Eye (tissue), 1 donor: ENCODE data around the gene ATP10B.
"Not testable (repeated sequence)": the region's sequence is repeated elsewhere in the genome, so short reads cannot be mapped to it uniquely, and the experiment has no call there.

Experiments
- DNase-seq: peaks from one replicate; pipeline ENCODE4 v3.0.0-alpha.2; 2015

Gene ATP10B

DNA sequence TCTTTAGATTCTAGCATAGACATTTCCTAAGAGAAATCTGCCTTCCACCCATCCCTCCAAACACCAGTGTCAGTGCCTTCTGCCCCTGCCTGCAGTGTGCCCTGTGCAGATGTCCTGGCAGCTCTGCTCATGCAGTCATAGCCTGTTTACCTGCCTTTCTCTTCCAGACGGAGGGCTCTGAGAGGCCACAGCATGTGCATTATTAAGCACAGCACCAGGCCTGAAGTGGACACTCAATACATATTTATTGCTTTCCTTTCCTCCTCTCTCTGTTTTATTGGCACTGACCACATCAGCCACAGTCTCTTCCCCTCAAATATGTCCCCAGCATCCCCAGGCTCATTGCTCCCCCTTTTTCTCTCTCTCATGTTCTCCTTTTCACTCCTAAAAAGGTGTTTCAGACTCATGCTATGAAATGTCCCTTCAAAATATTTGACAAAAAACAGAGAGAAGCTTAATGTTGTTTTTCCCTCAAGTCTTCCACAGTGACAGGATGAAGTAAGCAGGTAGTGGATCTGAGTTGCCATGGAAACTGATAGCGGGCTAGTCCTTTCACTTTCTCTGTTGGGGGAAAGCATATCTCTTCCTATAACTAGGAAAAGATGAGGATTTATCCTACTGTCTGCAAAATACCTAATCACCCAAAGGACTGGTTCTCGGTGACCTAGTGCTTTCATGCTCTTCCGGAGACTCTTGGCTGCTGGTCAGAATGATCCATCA is 100.9 kb downstream of the ATP10B start:
- no peak for DNase-seq

DNA sequence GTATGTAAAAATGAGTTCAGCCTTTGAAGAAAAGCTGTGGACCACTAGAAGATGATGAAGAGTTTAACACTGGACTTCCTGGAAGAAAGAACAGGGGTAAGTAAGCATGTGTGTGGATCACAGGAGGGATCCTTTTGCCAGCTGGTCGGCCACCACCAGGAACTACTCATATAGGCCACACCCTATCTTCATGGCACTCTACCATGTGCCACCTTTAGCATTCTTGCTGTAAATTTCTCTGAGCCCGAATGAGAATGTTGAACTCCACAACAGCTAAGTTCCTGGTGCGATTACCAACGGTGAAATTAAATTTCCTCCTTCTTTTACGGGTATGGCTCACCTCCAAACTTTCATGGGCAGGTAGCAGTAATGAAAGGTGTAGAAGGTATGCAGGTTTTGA is 102.3 kb downstream of the ATP10B start:
- DNase-seq, result no peak

DNA sequence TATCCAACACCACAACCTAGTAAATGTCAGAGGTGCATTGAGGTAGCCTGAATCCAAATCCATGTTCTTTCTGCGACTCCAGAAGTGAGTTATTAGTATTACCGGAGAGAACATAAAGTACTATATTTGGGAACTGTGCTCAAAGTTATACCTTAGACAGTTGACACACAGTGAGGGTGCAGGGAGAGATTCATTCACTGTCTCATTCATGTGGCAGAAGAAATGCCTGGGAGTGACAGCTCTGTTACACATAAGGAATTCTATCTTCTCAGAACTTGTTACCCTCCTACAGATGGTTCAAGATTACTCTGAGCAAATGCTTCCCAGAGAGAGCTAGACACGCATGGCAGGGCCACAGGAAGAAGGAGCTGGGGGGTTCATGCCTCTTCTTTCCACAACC is 103.0 kb downstream of the ATP10B start:
- no peak for DNase-seq

DNA sequence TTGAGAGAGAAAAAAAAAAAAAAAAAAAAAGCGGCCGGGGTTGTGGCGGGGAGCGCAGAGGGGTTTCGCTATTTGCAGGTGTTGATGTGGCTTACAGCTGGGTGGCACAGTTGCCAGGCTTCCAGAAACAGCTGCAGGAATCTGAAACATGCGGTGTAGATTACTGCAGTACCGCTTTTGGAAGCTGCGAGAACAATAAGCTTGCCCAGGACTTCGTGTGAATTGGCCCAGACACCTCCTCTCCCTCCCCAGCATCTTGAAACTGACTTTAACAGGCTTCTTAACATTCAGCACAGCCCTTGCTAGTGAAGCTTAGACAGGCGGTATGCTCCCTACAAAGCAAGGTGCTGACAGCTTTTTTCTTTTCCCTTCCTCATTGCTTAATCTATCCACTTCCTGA is 104.0 kb downstream of the ATP10B start:
- DNase-seq, result peak; percentile 36

DNA sequence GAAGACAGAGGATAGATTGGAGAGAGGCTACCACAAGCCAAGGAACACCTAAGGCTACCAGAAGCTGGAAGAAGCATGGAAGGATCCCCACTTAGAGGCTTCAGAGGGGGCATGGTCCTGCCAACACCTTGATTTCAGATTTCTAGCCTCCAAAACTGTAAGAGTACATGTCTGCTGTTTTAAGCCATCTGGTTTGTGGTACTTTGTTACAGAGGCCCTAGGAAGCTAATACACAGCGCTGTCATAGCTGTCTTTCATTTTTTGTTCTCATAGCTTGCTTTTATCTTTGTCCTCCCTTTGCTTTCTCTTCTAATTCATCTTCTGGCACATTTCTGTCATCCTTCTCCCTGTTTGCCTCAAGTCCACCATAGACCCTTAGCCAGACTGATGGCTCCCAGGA is 104.5 kb downstream of the ATP10B start:
- DNase-seq, result no peak

DNA sequence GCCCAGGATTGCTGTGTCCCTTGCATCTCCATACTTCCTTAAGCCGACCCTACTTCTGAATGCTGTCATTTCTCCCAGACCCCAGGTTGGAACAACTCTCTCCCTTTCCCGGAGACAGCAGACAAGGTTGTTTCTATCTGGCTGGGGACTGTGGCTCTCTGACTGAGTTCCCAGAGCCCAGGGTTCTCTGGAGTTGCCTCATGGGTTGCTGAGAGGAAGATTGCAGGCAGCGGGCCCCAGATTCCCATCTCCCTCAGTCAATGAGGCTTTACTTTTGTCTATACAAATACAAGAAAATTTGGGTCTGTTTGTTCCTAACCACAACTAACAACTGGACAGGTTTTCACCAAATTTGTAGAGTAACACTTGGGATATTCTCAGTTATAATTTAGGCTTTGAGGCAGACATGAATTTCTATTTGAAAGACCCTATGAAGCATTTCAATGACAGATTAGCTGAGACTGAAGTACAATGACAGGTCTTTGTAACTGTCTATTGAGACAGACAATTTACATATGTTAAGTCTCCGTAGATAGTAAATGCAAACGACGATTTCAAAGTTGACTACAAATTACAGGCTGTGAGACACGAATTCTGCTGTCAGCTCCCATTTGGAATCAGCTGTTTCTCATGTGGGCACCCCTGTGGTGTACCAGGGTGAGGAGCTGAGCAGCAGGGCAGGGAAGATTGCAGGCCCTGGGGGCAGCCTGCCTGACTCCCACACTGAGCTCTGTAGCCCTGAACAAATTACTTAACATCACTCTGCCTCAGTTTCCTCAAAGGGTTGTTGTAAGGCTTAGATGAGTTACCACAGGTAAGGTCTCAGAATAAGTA is 107.5 kb downstream of the ATP10B start:
- no peak for DNase-seq

DNA sequence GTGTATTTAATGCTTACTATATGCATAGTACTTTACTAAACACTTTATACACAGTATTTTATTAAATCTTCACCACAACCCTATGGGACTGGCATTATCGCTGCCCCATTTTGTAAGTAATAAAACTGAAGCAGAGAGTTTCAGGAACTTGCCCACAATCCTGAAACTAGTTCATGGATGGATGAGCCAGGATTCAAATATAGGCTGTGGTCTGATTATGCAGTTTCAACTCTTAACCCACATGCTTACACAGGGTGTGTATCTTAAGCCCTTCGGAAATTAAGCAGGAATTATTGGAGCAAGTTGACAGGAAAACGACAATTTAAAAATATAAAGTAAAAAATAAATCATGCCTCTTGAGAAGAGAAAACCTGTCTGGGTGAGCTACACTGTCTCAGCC is 109.0 kb downstream of the ATP10B start:
- no peak for DNase-seq

DNA sequence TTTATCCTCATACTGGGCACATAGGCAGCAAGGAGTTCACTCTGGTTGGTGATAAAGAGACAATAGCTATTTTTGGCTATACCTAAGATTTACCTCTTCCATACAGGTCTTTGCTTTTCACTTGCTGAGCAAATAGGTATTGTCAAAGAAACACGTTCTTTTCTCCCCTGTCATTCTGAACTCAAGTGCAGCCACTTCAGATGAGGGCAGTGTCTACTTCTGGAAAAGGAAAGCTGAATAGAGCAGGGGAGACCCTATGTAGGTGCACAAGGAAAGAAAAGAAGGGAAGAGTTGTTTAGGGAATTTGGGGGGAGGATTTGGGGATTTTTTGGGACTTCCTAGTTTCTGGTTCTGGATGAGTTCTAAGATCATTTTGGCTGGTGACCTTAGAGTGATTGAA is 109.6 kb downstream of the ATP10B start:
- DNase-seq, result no peak

DNA sequence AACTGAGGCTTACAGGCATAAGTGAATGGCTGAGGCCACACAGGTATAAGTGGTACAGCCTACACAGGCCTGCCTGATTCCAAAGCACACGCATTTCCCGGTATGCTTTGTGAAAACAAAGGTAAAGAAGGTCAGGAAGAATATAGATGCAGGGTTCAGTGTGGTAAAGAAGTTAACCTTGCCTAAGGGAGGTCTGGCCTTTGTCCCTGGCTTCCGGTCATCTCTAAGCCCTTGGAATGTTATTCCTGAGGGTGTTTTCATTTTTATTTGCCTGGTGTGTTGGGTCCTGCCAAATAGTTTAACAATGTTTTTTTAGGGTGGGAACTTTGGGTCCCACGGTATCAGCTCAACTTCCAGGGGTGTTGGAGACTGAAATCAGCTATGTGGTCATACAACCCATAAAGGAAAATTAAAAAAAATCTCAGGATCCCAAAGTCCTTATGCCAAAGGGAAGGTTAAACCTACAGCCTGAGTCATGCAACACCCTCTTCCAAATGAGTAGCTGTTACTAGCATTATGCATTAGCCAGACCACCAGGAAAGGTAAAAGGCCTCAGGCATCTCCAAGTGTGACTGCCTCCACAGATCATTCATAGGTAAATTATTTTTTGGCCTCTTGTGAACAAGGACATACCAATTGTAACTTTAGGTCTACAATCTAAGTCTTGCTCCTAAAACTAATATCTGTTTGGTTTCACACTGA is 124.6 kb downstream of the ATP10B start:
- DNase-seq, result no peak

DNA sequence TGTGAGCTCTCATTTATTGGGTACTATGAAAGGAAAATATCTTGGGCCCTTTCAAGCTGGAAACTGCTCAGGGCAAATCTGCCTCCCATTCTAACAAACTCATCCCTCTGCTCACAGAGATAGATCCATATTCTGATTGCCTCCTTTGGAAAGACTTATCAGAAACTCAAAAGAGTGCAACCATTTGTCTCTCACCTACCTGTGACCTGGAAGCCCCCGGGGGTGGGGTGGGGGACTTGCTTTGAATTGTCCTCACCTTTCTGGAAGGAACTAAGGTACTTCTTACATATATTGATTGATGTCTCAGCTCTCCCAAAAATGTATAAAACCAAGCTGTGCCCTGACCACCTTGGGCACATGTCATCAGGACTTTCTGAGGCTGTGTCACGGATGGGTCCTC is 125.3 kb downstream of the ATP10B start:
- no peak for DNase-seq

DNA sequence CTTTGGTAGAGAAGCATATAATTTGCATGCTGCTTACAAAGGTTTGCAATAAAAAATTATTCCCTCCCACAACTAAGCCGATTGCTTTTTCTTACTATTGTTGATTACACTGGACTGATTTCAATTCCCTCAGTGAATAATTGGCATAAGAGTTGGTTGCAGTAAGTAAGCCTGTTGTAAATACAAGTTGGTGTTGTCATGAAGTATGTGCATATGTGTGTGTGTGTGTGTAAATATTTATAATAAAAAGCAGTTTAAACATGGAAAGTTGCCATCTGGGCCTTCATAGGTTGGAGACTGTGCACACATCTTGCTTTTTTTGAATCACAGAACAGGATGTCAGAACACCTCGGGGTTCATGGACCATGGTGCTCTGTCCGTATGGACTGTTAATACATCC is 131.2 kb downstream of the ATP10B start:
- DNase-seq, result no peak

DNA sequence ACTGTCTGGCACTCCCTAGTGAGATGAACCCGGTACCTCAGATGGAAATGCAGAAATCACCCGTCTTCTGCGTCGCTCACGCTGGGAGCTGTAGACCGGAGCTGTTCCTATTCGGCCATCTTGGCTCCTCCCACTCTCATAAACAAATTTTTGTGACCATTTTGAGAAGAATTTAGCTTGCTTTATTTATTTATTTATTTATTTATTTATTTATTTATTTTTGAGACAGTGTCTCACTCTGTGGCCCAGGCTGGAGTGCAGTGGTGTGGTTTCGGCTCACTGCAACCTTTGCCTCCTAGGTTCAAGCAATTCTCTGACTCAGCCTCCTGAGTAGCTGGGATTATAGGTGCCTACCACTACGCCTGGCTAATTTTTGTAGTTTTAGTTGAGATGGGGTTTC is 136.5 kb downstream of the ATP10B start:
- DNase-seq, result not testable (repeated sequence)

DNA sequence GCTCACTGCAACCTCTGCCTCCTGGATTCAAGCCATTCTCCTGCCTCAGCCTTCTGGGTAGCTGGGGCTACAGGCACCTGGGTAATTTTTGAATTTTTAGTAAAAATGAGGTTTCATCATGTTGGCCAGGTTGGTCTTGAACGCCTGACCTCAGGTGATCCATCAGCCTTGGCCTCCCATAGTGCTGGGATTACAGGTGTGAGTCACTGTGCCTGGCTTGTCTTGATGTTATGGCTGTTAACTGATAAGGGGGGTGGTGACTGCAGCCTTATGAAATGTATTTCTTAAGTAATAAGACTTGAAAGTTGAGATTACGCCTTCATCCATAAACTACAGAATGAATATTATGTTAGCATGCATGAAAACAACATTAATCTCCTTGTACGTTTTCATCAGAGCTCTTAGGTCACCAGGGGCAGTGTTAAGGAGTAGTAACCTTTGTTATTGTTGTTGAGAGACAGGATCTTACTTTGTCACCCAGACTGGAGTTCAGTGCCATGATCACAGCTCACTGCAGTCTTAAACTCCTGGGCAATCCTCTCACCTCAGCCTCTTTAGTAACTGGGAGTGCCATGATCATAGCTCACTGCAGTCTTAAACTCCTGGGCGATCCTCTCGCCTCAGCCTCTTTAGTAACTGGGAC is 148.3 kb downstream of the ATP10B start:
- DNase-seq, result no peak

DNA sequence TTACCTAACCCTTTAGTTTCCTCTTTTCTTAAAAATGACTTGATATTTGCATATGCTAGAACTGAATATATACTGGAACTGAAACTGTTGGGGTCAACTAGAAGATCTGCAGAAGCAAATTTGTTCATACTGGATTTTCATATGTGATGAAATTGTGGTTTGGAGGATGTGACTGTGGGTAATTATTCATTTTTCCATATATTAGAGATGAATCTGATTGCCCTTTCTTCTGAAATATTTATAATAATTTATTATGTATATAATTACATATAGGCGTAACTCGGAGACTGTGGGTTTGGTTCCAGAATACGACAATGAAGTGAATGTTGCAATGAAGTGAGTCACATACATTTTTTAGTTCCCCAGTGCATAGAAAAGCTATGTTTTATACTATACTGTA is 149.1 kb downstream of the ATP10B start:
- DNase-seq, result no peak

DNA sequence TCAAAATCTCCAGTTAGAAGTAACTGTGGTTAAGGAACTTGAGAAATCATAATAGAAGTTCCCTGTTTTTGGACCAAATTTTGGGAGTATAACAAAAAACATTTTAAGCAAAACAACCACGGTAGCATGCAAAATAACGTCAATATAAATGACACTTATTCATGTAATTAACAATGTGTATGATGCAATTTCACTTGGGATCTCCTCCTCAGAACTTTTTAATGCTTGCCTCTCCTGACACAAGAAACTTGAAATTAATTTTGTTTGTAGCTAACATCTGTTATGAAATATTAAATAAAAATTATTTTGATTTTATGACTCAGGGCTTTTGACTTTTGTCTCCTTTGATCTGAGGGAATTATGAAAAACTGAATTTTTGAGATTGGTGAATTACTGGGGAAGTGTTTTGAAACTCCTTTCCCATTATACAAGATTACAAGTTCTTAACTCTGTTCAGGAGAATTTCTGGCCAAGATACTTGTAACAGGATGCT is 149.7 kb downstream of the ATP10B start:
- DNase-seq, result no peak

DNA sequence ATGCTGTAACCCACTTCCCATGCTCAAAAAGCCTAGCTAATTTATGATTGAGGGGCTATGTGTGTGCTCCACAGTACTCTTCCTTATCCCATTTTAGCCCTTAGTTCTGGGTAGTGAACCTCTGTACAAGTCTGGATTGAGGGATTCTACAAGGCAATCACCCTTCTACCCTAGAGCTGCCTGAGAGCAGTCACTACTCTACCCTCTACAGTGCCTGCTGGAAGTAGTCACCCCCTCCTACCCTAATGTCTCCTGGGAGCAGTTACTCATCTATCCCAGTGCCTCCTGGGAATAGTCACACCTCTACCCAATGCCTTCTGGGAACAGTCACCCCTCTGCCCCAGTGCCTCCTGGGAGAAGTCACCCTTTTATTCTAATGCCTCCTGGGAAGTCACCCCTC is 150.6 kb downstream of the ATP10B start:
- DNase-seq, result no peak

DNA sequence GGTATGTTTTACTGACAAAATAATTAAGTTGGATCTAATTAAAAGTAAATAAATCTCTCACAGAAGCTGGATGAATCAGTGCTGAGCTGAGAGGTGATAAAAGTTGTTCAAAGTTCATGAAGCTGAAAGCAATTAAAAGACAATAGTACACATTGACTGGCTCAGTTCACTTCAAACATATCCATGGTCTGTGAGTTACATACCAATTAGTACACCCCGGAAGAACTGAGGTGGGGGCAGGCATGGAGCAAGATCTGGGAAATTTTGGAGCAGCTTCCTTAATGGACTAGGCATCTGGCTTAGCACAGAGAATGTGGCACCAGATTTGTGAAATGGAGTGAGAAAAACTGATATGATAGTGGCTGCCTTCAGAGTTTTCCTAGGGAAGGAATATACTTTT is 152.7 kb downstream of the ATP10B start:
- peak; percentile 6 for DNase-seq

DNA sequence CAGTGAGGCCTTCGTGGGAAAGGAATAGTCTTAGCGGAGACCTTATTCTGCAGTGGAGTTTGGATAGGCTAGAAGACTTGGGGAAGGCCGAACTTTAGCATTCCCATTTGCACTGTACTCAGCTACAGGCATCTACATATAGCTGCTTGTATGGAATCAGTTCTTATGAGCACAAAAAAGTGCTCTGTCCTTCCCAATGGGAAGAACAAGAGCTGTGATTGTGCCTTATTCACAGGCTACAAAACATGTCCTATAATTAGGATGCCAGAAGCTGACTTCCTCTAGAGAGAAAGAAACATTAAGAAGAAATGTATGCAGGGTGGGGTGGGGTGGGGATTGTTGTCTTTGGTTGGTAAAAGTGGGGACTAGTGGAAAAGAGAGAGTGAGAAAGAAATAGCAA is 154.7 kb downstream of the ATP10B start:
- DNase-seq, result no peak

DNA sequence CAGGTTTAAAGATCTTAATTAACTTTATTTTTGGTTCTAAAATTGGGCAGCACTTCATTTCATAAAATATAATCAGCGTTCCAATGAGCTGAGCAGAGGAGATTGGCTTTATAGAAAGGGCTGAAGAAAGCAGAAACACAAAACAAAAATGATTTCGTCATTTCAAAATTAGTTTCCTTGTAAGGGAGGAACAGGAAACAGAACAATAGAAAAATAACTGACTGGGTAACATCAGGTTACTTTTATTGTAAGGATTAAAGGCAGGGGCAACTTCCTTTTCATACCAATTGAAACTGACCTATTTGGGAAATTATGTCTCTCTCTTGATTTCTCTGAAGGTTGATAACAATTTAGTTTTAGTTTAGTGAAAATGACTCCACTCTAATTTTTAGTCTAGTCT is 157.1 kb downstream of the ATP10B start:
- no peak for DNase-seq

DNA sequence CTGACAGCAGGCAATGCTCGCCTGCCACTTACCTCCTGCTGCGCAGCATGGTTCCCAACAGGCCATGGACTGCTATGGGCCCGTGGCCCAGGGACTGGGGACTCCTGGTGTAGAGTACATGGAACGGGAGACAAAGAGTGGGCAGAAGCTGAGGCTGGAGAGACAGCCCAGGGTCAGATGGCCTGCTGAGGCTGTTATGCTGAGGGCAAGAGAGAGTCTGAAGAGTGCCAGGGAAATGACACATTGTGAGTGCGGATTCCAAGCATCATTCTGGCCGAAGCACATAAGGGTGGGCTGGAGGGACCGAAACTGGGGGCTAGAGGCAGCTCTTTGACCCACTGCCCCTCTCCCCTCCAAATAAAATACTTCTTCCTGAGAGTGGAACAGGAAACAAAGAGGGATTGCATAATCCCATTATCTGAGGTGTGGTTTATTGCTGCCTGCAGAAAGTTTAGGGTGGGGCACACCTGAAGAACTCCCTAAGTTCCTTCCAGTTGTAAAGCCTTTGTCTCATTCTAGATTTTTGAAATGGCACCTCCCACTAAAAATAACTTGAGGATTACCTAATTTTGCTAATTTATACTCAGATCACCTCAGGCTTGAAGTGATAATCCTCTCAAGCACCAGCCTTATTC is 158.1 kb downstream of the ATP10B start:
- DNase-seq, result no peak

DNA sequence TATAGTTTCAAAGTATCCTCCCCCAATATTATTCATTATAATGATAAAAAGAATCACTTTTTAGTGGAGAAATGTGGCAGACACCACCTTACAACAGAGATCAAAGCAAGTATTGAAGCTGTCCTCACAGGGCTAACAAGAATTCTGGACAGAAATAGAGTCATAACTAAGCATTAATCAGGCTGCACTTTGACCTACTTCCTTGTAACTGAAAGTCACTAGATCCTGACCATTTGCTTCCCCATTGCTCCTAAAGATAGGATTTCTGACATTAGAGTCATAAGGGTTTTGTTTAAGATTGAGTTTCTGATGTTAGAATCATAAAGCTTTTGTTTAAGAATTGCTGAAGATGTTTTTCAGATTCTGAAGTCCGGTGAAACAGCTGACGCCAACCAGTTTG is 159.7 kb downstream of the ATP10B start:
- no peak for DNase-seq

DNA sequence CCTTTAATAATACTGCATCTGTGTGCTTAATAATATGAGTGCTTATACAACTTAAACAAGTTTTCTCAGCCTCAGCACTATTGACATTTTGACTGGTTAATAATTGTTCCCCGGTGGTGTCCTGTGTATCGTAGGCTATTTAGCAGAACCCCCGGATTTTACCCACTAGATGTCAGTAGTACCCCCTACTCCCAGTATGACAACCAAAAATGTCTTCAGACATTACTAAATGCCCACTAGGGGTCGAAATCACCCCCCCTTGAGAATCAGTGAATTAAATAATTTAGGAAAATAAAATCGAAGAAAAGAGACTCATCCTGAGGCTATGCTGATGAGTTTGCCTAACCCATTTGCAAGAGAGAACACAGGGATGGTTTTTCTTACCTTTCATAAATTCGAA is 166.3 kb downstream of the ATP10B start:
- peak; percentile 44 for DNase-seq

DNA sequence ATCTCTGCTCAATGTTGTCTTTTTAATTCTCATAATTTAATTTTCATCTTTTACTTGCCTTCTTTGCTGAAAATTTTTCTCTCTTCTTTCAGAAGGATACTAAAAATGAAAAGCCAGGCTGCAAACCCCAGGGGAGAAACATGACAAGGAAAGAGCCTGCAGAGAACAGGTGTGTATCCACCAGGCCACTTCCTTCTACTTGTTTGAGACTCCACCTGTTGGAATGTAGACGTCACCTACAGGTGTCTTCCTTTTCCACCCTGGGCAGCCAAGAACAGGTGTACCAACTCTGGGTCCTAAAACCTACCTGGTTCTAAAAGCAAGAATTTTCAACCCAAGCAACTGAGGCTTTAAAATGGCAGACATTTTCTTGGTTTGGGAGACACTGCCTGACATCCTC is 166.8 kb downstream of the ATP10B start:
- no peak for DNase-seq
